Lower leg skin (tissue), 3 donors: Measurements from ENCODE around the gene TP73.

Experiments
- POLR2A ChIP-seq, 2 donors: fragments of 450-650 bp; IDR thresholded peaks; one replicate each; pipeline ENCODE4 v1.6.1; 2016 to 2017; ENCODE audit warnings: antibody characterized with exemption in 2 of 2, mild to moderate bottlenecking in 1 of 2, moderate library complexity in 1 of 2
- TF ChIP-seq, protein P1 (sequence below), 3 donors: fragments of 450-650 bp; IDR thresholded peaks; one replicate each; pipeline ENCODE4 v1.5.1; 2016; ENCODE audit warnings: antibody characterized with exemption in 3 of 3, mild to moderate bottlenecking in 3 of 3, moderate library complexity in 2 of 3

DNA sequence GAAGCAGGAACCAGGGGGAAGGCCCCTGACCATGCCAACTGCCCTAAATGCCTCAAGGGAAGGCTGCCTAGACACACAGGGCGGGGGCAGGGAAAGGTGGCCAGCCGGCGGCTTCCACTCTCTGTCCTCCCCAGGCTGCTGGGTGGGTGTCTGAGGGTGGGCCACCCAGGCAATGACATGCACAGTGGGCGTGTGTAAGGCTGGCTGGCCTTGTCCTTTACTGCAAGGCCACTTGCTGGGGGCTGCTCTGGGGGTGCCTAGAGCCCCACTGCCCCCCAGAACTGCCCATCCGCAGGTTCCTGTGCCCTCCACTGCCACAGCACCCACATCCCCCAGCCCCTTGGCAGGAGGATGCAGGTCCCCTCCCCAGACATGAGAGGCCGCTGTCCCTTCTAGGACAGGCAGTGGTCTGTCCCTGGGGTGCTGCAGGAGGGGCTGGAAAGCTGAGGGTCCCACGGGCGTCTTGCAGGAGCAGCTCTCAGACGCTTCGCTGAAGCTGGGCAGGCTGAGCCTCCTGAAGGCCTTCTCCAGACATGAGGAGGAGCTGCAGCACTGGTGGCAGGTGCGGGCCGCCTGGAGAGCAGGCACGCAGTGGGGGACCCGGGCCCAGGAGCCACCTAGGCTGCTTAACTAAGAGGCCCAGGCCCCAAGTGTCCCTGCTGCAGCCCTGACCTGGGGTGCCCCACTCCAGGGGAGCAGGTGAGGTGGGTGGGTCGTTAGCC lies 110.0 kb downstream of the TP73 start:
- TF ChIP-seq, protein P1, sequence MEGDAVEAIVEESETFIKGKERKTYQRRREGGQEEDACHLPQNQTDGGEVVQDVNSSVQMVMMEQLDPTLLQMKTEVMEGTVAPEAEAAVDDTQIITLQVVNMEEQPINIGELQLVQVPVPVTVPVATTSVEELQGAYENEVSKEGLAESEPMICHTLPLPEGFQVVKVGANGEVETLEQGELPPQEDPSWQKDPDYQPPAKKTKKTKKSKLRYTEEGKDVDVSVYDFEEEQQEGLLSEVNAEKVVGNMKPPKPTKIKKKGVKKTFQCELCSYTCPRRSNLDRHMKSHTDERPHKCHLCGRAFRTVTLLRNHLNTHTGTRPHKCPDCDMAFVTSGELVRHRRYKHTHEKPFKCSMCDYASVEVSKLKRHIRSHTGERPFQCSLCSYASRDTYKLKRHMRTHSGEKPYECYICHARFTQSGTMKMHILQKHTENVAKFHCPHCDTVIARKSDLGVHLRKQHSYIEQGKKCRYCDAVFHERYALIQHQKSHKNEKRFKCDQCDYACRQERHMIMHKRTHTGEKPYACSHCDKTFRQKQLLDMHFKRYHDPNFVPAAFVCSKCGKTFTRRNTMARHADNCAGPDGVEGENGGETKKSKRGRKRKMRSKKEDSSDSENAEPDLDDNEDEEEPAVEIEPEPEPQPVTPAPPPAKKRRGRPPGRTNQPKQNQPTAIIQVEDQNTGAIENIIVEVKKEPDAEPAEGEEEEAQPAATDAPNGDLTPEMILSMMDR (IDR thresholded peaks at IDR 0.05), result no peak
- no peak for TF ChIP-seq POLR2A (IDR thresholded peaks at IDR 0.05)
